GM10266 (cell line): ENCODE data around the gene PHF19.

ENCODE experiments used
- DNase-seq: peaks from one replicate; pipeline ENCODE4 v3.0.0; 2012; ENCODE audit errors: extremely low spot score
- CTCF ChIP-seq: IDR thresholded peaks from 2 replicates; pipeline ENCODE4 v1.5.1; 2012; ENCODE audit warnings: mild to moderate bottlenecking, low read depth; ENCODE audit not compliant: control insufficient read depth, insufficient read depth; ENCODE audit errors: missing control alignments

The PHF19 gene

GRCh38 chr9:120882935-120883607, 6.1 kb upstream of the PHF19 start:
- no peak for DNase-seq
- no peak for TF ChIP-seq CTCF

- TF ChIP-seq CTCF, result no peak
- no peak for DNase-seq
These were observed 2.5 kb upstream of the PHF19 start for GRCh38 chr9:120879446-120879845.

GRCh38 chr9:120878188-120879130, 1.5 kb upstream of the PHF19 start:
- no peak for TF ChIP-seq CTCF
- DNase-seq, result no peak

GRCh38 chr9:120877276-120878034, 467 bp upstream of the PHF19 start:
- peak; percentile 90 for DNase-seq
- peak; percentile 53 for TF ChIP-seq CTCF

GRCh38 chr9:120875954-120876841, 790 bp downstream of the PHF19 start:
- no peak for TF ChIP-seq CTCF
- peak; percentile 98 for DNase-seq

GRCh38 chr9:120875643-120875953, 1.4 kb downstream of the PHF19 start:
- TF ChIP-seq CTCF, result no peak
- no peak for DNase-seq
